Right renal cortex interstitium (tissue), 3 donors: ENCODE data around the gene SLC2A6. TPM values are rescaled to one million over a fixed set of nuclear protein-coding genes. Genes with fewer than 3 reads are reported as not detected.

Source experiments
- DNase-seq, 3 donors: peaks; one replicate each; pipeline ENCODE4 v3.0.0-alpha.2; 2013; ENCODE audit warnings: low read depth in 3 of 3, low spot score in 2 of 3
- polyA plus RNA-seq, 3 donors: library from polyadenylated mRNA; unstranded; fragments of 120-200 nt; gene quantifications; one replicate each; pipeline ENCODE4 v1.2.1, GENCODE V29; 2013; ENCODE audit not compliant: insufficient read length in 3 of 3

The SLC2A6 gene
- polyA plus RNA-seq, 3 donors: 0.82 to 1.4 (median 1.0) TPM

DNA sequence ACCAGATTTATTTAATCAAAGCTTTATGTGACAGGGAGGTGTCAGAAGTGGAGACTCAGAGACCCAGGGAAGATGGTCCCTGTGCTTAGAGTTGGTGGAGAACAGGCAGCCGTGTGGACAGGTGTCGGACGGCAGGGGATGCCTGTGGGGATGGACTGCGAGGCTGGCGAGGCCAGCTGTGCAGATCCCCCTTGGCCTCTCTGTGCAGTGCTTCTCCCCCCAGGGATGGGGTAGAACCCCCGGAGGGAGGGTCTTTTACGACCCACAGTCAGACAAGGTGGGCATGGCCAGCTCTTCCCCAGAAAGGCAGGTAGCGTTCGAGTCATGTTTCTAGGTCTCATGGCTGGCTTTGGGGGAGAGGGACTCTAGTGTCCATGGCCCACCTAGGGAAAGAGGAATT lies 4.7 kb upstream of the SLC2A6 start:
- no peak for DNase-seq

DNA sequence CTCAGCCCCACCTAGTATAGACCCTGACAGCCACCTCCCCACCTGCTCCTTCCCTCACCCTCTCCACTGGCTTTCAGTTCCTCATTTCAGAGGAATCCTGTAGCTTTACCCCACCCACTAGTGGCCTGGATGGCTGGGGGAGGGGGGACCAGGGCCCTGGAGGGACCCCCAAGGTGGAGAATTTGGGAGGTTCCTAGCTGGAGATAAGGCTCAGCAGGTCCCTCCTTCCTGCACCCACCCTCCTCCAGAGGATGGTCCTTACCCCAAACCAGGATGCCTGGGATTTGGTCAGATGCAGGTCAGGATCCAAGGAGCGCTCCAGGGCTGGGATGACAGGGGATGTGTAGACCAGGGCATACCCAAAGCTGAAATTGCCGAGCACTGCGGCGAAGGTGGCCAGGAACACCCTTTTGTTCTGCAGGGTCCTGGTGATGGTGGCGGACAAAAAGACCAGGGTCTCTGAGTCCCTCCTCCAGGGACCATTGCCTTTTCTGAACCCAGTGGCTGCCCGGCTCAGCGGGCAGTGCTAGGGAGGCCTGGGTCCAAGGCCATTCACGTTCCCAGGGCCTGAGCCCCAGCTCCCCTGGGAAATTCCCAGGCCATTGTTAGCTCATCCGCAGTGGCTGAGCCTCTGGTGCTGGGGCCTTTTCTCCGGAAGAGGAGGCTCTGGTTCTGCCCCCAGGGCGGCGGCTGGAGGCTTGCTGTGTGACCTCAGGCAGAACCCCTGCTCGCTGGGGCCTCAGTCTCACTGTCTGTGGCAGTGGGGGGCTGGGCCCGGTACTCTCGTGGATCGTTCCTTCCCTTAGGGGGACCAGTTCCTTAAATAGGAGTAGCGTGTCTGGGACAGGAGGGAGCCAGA lies 678 bp downstream of the SLC2A6 start:
- no peak for DNase-seq

DNA sequence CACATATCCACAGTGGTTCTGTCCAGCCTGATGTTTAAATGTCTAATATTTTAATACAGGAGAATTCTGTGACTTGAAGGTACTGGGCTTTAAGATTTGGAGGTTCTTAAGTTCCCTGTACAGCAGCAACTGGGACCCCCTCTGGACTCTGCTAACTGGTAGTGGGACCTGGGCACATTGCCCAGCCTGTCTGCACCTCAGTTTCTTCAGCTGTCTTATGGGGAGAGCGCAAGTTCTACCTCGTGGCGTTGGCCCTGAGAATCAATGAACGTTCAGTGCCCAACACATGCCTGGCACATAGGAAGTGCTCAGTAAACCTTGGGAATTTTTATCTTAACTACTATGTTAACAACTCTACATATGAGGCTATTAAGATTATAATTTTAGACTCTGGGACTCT lies 1.4 kb downstream of the SLC2A6 start:
- no peak for DNase-seq

DNA sequence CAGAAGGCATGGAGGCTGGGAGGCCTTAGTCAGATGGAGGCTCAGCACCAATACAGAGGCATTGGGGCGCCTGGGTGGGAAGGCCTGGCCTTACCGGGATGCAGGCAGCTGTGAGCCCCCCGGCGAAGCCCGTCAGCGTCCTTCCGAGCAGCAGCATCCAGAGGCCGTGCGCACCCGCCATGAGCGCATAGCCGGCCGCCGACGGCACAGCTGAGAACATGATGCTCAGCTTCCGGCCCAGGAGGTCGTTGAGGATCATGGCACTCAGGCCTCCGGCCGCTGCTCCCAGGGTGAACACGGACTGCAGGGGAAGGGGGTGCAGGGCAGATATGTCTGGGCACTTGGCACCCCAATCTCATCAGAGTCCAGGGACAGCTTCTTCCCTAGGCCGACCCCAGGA lies 2.0 kb downstream of the SLC2A6 start:
- DNase-seq: no peak

DNA sequence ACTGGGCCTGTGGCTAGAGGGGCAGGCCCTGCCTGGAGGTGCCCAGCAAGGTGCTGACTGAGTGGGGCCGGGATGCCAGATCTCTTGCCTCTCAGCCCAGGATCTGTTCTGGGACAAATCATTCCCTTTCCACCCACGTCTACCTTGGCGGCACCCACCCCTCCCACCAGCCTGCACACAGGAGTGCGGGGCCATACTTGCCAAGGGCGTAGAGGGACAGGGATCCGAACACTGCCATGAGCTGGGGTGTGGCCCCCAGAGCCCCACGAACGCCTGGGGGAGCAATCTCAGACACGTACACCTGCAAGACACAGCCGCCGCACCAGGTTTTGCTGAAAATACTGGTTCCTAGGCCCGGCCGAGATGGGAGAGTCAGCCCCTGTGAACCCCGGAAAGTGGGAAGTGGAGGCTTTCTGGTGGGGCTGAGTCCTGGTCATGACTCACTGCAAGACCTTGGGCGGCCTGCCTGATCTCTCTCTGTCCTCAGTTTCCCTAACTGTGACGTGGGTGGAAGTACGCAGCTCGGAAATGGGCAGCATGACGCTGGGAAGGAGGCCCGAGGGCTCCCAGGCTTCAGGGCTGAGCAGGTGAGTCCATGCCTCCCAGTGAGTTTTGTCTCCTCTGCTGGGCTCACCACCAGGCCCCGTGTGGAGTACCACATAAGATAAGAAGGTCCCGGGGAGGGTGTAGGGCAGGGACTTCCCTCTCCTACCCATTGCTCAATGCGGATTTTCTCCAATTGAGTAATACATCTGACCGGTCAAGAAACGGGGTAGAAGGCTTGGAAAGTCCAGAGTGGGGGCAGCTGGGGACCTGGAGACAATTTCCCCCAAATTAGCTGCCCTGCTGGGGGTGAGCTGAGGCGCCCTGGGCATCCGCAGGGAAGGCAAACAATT lies 2.6 kb downstream of the SLC2A6 start:
- DNase-seq: no peak

DNA sequence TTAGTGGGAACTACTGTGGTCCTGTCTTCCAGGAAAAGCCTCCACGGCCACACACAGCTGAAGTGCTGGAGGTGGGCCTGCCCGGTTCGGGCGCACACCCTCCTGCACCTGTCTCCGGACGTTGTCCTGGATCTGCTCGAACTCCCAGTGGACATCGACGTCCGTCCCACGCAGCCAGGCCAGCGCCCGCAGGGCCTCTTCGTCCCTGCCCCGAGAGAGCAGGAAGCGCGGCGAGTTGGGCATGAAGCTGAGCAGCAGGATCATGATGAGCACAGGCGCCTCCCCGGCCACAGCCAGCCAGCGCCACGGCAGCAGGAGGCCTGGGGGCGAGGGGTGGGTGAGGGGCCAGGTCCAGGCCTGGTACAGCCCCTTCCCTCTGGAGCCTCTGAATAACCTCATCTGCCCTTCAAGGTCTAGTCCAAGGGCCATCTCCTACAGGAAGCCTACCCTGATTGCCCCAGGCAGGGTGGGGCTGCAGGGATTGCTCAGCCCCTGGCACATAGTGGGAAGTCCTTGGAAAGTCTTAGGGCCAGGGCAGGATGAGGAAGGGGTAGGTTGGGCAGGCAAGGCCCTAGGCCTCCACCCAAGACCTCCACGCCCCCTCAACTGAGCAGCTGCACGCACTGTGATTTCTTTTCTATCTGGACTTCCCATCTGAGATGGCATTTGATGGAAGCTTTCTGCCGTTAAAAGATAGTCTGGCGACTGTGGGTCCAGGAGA lies 3.4 kb downstream of the SLC2A6 start:
- no peak for DNase-seq

DNA sequence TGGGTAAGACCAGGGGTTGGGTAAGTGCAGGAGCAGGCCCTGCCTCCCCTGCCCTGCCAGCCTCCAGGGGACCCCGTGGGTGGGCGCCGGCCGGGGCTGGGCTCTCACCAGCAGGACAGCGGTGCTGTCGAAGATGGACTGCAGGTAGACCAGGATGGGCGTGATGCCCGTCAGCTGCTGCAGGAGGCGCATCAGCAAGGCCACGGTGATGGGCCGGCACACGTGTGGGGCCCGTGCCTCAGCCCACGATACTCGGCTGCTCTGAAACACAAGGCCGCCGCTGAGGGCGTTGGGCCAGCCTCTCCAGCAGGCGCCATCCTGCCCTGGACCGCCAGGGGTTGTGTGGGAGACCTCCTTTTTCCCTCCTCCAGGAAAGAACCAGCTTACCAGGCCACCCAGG lies 4.0 kb downstream of the SLC2A6 start:
- DNase-seq: no peak

DNA sequence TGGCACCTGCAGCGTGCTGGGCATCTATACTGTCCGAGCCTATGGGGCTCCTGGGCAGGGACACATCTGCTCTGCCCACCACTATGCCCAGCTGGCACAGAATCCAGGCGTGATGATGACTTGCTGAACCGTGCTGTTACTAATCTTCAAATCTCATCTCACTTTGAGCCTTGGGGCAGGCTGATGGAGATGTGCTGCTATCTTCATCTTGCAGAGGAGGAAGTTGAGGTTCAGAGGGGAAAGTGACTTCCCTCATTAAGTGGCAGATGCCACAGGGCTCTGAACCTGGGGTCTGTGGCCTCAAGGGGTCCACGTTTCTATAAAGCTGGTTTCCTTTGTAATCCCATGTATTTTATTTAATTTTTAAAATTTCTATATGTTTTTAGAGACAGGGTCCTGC lies 4.7 kb downstream of the SLC2A6 start:
- DNase-seq: no peak

DNA sequence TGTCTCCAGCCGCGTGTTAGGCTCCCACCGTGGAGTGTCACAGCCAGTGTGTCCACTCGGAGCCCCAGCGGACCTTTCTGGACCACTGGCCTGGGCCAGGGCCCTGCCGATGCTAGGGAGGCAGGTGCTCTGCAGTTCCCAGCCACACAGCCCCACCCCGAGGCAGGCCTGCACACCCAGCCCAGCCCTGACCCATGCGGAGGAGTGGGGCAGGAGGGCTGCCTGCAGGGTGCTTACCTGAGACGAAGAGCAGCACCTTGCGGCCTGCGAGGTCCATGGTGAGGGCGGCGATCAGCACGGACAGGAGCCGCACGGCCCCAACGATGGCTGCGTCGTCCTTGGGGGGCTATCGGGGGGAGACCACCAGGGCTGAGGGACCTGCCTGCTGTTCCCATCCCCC lies 5.2 kb downstream of the SLC2A6 start:
- no peak for DNase-seq

DNA sequence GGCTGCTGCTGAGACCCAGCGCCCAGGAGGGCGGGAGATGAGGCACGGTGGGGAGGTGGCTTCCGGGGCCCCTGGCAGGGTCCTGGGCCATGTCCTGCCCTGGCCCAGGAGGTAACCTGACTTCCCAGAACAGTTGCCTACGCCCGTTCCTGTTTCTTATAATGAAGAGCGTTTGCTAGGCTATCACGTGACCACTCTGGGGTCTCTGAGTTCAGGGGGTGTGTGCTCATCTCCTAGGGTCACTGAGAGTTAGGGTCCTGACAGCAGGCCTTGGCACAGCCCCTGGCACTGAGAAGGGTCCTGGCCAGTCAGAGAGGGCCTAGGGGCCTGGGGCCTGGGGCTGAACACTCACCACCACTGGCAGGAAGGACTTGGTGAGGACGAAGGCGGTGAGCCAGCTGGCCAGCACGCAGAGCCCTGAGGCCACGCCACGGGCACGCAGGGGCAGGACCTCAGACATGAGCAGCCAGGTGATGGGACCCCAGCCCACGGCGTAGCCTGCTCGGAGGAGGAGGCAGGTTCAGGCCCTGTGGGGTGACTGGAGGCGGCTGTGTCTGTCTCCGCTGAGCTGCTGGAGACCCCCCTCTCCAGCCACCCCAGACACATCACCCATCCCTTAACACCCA lies 6.0 kb downstream of the SLC2A6 start:
- DNase-seq: no peak

DNA sequence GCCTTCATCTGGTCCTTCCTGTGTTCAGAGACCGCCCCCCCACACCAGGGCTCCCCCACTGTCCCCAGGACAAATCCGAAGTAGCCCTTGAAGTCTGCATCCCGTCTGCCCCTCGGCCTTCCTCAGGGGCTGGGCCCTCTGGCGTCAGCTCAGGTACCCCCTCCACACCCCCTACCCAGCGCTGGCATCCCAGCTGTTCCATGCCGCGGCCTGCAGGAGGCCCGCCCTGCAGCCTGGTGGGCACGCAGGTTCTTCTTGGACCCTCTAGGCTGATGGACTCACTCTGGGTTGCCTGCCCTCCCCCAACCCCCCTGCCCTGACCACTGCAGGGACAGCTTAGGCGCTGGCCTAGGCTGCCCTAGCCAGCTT lies 6.6 kb downstream of the SLC2A6 start:
- DNase-seq: no peak

DNA sequence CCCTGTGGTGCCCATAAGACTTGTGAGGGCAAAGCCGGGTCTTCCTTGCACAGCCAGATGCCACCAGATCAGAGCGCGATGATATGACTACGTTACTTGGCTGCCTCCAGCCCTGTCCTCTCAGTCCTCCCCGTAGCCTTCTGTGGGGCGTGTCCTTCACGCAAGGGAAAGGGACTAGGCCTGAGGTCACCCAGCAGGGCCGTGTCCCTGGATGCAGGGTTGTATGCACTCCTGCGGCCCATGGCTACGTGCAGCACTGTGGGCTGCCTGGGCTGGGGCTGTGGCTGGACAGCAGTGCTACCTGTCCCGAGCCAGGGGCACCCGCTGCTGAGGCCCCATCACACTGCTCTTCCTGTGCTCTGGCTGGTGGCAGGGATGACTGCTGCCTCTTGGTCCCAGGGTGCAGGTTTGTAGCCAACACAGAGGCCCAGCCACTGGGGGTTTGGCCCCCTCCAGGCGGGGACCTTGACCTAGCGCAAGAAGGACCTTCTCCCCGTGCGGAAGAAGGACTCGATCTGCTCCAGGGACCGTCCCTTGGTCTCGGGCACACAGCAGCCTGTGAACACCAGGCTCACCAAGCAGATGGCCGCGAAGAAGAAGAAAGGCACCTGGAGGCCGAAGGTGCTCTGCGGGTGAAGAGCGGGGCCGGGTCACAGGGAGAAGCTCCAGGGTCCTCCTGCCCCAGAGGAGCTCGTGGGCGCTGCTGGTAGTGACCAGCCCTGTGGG lies 7.2 kb downstream of the SLC2A6 start:
- DNase-seq: no peak

DNA sequence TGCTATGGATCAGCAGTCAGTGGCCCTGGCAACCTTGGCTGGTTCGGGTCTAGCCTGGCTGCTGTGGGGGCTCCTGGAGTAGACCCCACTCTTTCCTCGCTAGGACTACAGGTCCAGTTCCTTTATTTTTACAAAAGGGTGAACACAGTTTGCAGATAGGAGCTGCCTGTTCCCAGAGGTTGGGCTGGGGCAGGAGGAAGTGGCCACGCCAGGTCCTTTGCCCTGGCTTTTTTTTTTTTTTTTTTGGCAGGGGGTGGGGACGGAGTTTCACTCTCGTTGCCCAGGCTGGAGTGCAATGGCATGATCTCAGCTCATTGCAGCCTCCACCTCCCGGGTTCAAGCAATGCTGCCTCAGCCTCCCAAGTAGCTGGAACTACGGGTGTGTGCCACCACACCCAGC lies 7.9 kb downstream of the SLC2A6 start:
- no peak for DNase-seq

DNA sequence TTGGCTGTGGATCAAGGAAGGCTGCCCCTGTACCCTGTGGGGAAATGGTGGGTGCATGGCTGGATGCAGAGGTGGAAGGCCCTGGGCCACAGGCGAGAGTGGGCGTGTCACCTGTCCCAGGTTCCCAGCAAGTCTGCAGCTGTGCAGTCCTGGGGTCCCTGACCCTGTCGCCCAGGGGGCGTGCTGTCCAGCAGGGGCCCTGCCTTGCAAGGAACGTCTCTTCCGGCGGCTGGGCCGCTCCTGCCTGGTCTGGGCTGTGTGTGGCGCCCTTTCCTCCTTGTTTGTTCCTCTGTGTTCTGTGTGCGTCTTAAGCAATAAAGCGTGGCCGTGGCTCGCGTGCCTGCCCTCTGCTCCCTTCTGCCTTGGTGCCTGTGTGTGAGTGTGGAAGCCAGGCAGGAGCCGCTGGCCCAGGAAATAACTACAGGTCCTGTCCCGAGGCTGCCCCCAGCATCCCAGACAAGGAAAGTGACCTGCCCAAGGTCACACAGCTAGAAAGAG lies 8.4 kb downstream of the SLC2A6 start:
- DNase-seq: no peak

DNA sequence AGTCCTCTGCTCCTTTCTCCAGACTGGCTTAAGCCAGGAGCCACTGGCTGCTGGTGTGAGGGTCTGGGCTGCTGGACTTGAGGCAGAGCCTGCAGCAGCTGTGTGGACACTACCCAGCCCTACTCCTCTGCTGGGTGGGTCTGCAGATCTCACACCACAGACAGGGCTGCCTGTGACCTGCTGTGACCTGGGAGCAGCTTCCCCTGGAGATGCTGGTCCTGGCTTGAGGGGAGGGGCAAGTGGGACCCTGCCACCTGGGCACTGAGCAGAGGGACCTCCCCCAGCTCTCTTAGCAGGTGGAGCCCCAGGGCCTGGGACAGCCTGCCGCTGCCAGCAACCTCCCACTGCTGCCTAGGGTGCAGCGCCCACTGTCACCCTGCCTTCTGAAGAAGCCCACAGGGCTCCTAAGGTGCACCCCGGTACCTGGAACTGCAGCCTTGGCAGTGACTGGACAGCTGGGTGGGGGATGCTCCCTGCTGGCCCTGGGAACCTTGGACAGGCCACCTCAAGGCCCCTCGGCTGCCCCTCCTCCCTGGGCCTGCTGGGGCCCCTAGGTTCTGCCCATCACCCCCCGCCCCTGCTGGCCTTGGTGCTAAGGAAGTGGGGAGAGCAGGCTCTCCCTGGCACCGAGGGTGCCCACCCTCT lies 10.0 kb downstream of the SLC2A6 start:
- DNase-seq: no peak

DNA sequence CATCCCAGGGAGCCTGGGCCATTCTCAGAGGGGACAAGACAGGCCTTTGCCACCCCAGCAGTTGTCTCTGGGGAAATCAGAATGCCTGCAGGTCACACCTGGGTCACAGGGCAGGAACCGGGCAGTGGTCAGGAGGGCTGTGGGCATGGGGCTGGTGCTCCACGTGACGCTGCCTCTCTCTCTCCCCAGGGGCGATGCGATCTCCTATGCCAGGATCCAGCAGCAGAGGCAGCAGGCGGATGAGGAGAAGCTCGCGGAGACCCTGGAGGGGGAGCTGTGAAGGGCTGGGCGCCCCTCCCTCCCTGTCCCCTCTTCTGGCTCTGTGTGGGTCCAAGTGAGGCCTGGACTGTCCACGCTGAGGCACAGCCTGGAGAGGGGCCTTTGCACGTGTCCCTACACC lies 10.5 kb downstream of the SLC2A6 start:
- DNase-seq: no peak

DNA sequence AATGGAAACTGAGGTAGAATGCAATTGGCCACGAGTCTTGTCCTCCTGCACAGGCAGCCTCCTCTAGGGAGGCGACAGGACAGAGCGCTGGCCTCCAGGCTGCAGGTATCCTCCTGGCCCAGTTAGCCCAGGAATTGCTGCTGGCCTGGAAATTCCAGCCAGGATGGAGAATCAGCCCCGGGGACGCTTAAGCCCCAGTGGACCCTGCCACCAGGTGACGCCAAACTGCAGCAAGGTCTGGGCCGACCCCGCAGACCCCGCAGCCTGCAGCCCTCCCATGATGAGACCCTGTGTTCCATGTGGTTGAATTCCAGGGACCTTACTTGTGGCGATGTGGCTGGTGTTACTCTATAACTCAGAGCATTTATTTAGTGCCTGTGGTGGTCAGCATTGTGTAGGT lies 11.8 kb downstream of the SLC2A6 start:
- DNase-seq: no peak

DNA sequence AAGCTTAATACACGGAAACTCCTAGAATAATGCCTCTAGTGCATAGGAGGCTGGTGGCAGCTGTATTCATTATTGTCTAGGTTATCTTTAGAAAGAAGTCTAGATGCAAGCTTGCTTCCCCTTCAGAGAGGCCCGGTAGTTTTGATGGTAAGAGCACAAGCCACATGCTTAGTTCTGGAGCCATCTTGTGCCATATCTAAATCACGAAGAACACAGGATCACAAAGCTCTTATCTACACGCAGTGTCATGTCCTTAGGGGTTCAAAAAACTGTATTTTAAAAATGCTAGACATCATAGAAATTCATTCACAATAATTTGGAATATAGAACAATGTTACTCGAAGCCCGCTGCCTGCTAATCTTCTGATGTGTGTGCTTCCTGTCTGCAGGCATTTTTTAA lies 12.9 kb downstream of the SLC2A6 start:
- no peak for DNase-seq

DNA sequence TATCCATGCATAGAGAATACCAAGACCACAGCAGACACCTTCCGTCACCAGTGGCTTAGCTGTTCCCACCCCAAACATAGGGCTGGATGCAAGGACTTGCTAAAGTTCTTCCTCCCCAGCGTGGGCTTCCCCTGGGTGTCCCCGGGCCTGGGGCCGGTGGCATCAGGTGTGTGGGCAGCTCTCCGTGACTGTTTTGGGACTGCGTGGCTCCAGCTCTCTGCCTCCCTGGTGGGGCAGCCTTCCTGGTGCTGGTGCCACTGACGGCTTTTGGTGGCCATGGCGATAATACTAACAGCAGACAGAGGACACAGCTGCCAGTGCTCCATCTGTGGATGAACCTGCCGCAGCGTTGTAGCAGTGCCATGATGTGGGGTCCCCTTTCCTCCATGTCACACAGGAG lies 14.3 kb downstream of the SLC2A6 start:
- no peak for DNase-seq
